ENCODE results near the gene CRTC3. TPM values are rescaled to one million over a fixed set of nuclear protein-coding genes. Genes with fewer than 3 reads are reported as not detected.

The CRTC3 gene
- total and polyA plus RNA-seq, 2 donors (not counting 3 experiments of a cell fraction or from before 2014, with no cell fraction given): 16.2 to 26.4 TPM

DNA sequence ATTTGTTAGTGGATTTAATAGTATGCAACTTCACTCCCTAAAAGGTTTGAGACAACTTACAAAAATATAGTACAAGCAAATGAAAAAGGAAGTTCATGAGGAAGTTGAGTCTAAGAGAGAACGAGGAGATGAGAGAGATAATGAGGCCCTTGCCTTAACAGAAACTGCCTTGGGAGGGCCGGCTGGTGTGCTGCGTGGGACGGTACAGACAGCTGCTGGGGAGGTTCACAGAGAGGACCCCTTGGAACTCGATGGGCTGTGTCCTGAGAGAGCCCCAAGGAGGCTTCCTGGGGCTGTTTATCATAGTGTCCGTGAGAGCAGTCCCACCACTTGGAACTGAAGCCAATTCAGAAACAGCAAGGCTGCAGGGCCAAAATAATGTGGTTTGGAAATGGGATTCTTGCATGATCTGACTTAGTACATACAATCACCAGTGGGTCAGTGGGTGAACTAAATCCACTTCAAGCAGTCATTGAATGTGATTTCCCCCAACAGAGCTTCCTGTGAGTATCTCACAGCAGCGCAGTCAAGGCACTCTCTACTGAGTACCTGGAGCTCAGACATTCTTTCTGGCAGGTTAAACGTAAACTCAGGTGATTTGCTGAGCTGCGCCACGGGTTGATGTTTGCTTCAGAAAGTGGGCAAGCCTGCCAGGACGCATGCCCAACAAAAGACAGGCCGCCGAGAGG, 90.8 kb downstream of the CRTC3 start:
- dilution Hi-C loops (cut with MboI; ENCODE audit: extremely low pct_ligation_motif_present, low sequenced_read_pairs) (no loop called here), intact Hi-C loops (cut with micrococcal nuclease) (no loop called here)
- POLR2A ChIA-PET: no interaction called here
- FAIRE-seq (peak; percentile 15), DNase-seq (ENCODE audit: low read depth, low spot score) (peak; percentile 25)
- Histone ChIP-seq H3K27ac (ENCODE audit: insufficient read depth, low read depth, low read length) (no peak overlapping the region), H3K9ac (replicated peaks; ENCODE audit: extremely low read depth, insufficient read depth, low read length) (no peak overlapping the region), H4K20me1 (replicated peaks; ENCODE audit: control insufficient read depth, extremely low read depth, insufficient read depth, low read length) (no peaks in the 10 kb centered on the region), H3K9me3 (replicated peaks; ENCODE audit: control insufficient read depth, insufficient read depth, low read length) (no peaks in the 10 kb centered on the region), H3K27me3 (ENCODE audit: control insufficient read depth in 2 of 2, insufficient read depth in 2 of 2, low read length in 2 of 2) (no peaks in the 10 kb centered on the region), H3K79me2 (ENCODE audit: control insufficient read depth, insufficient read depth, low read length) (no peaks in the 10 kb centered on the region), H3K4me2 (ENCODE audit: insufficient read depth, low read length) (no peak overlapping the region), H3K9me1 (replicated peaks; ENCODE audit: control insufficient read depth, extremely low read depth, insufficient read depth, low read length) (no peaks in the 10 kb centered on the region), H3K4me3 (replicated peaks in 1 of 3; ENCODE audit: insufficient read depth in 1 of 3, low read depth in 1 of 3, low read length in 3 of 3) (no peak overlapping the region), H3K36me3 (ENCODE audit: control insufficient read depth in 2 of 2, extremely low read depth in 1 of 2, insufficient read depth in 2 of 2, low read length in 2 of 2) (peaks cover 0 to 9% of the 10 kb centered on the region in 2 experiments), H3K4me1 (ENCODE audit: control insufficient read depth, extremely low read depth, insufficient read depth, low read length) (peaks cover 5% of the 10 kb centered on the region), H2AFZ (ENCODE audit: low read depth, low read length) (no peak overlapping the region)
- peak; percentile 57 for TF ChIP-seq GATA2 (IDR thresholded peaks at IDR 0.05; ENCODE audit: insufficient read depth, insufficient read length, low read depth, low read length)
- TF ChIP-seq, protein P1, sequence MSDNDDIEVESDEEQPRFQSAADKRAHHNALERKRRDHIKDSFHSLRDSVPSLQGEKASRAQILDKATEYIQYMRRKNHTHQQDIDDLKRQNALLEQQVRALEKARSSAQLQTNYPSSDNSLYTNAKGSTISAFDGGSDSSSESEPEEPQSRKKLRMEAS (IDR thresholded peaks at IDR 0.05; ENCODE audit: insufficient read depth, insufficient read length): no peak
- BruUV-seq (replicated peaks): no TSS peak
- CTCF ChIA-PET: interaction anchor here (0.9 kb wide), 1 partner anchor 27 kb away, joined by 3 read pairs; no protein-coding TSS in a partner anchor

DNA sequence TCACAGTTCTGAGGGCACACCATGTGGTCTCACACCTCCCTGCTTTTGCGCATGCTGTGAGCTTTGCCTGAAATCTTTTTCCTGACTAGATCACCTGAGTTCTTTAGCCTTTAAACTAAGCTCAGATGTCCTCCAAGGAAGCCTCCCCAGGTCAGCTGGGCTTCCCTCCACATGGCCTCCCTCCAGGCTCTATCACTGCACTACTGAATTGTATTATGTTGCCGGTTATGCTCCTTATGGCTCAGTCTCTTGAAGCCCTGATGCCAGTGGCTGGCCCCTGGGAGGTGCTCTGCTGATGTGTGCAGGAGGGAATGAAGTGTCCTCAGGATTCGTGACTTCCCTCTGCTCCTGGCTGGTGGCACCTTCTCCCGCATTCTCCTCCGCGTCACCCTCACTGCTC, 94.1 kb downstream of the CRTC3 start:
- Histone ChIP-seq H3K27ac (ENCODE audit: insufficient read depth, low read depth, low read length) (no peak overlapping the region), H3K4me3 (replicated peaks in 1 of 3; ENCODE audit: insufficient read depth in 1 of 3, low read depth in 1 of 3, low read length in 3 of 3) (no peak overlapping the region), H3K4me2 (ENCODE audit: insufficient read depth, low read length) (no peak overlapping the region), H3K9me1 (replicated peaks; ENCODE audit: control insufficient read depth, extremely low read depth, insufficient read depth, low read length) (no peaks in the 10 kb centered on the region), H3K4me1 (ENCODE audit: control insufficient read depth, extremely low read depth, insufficient read depth, low read length) (peaks cover 5% of the 10 kb centered on the region), H3K27me3 (ENCODE audit: control insufficient read depth in 2 of 2, insufficient read depth in 2 of 2, low read length in 2 of 2) (no peaks in the 10 kb centered on the region), H3K9ac (replicated peaks; ENCODE audit: extremely low read depth, insufficient read depth, low read length) (no peak overlapping the region), H2AFZ (ENCODE audit: low read depth, low read length) (no peak overlapping the region), H3K36me3 (ENCODE audit: control insufficient read depth in 2 of 2, extremely low read depth in 1 of 2, insufficient read depth in 2 of 2, low read length in 2 of 2) (peaks cover 3 to 18% of the 10 kb centered on the region in 2 experiments), H3K79me2 (ENCODE audit: control insufficient read depth, insufficient read depth, low read length) (no peaks in the 10 kb centered on the region), H4K20me1 (replicated peaks; ENCODE audit: control insufficient read depth, extremely low read depth, insufficient read depth, low read length) (no peaks in the 10 kb centered on the region), H3K9me3 (replicated peaks; ENCODE audit: control insufficient read depth, insufficient read depth, low read length) (no peaks in the 10 kb centered on the region)
- CTCF ChIA-PET: no interaction called here
- no TSS peak for BruUV-seq (replicated peaks)
- TF ChIP-seq, protein P1 (IDR thresholded peaks at IDR 0.05; ENCODE audit: insufficient read depth, insufficient read length): no peak
- no peak for TF ChIP-seq MYC (IDR thresholded peaks at IDR 0.05; ENCODE audit: low read depth, low read length)
- TF ChIP-seq POLR2AphosphoS5 (IDR thresholded peaks at IDR 0.05; ENCODE audit: insufficient read depth, low read depth, low read length): no peak
- no peak for TF ChIP-seq POLR2A (IDR thresholded peaks at IDR 0.05; ENCODE audit: low read depth, low read length)
- TF ChIP-seq, protein P2, sequence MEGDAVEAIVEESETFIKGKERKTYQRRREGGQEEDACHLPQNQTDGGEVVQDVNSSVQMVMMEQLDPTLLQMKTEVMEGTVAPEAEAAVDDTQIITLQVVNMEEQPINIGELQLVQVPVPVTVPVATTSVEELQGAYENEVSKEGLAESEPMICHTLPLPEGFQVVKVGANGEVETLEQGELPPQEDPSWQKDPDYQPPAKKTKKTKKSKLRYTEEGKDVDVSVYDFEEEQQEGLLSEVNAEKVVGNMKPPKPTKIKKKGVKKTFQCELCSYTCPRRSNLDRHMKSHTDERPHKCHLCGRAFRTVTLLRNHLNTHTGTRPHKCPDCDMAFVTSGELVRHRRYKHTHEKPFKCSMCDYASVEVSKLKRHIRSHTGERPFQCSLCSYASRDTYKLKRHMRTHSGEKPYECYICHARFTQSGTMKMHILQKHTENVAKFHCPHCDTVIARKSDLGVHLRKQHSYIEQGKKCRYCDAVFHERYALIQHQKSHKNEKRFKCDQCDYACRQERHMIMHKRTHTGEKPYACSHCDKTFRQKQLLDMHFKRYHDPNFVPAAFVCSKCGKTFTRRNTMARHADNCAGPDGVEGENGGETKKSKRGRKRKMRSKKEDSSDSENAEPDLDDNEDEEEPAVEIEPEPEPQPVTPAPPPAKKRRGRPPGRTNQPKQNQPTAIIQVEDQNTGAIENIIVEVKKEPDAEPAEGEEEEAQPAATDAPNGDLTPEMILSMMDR (IDR thresholded peaks at IDR 0.05; ENCODE audit: extremely low read depth in 1 of 2, insufficient read depth in 1 of 2, low read depth in 1 of 2, low read length in 2 of 2): no peak
- TF ChIP-seq JUN (IDR thresholded peaks at IDR 0.05; ENCODE audit: borderline replicate concordance, insufficient read depth, insufficient read length, low read depth): no peak
- no peak for TF ChIP-seq FOS (IDR thresholded peaks at IDR 0.05; ENCODE audit: borderline replicate concordance, insufficient read depth, low read length)
- no peak for TF ChIP-seq GATA2 (IDR thresholded peaks at IDR 0.05; ENCODE audit: insufficient read depth, insufficient read length, low read depth, low read length)
- no peak for TF ChIP-seq EZH2 (IDR thresholded peaks at IDR 0.05; ENCODE audit: borderline replicate concordance, low read depth, low read length, severe bottlenecking)
- no peak for FAIRE-seq
- DNase-seq (ENCODE audit: low read depth, low spot score): no peak
- intact Hi-C loops (cut with micrococcal nuclease) (no loop called here), dilution Hi-C loops (cut with MboI; ENCODE audit: extremely low pct_ligation_motif_present, low sequenced_read_pairs) (no loop called here)
- POLR2A ChIA-PET: no interaction called here
